ENCODE measurements around the gene CDK5RAP1. TPM values are rescaled to one million over a fixed set of nuclear protein-coding genes. Genes with fewer than 3 reads are reported as not detected.

CDK5RAP1 gene
- total RNA-seq, 2 experiments from 2014 or later = 43.4 to 45.6 TPM

- CTCF ChIA-PET = no interaction called here
- POLR2A ChIA-PET = no interaction called here
Measured at GRCh38 chr20:33339515-33340058, 61.7 kb downstream of the CDK5RAP1 start.

GRCh38 chr20:33338467-33339258 is 62.7 kb downstream of the CDK5RAP1 start:
- CTCF ChIA-PET = no interaction called here
- POLR2A ChIA-PET = no interaction called here

GRCh38 chr20:33337531-33338165 is 63.7 kb downstream of the CDK5RAP1 start:
- POLR2A ChIA-PET = no interaction called here

GRCh38 chr20:33337119-33337518 is 64.2 kb downstream of the CDK5RAP1 start:
- ChIA-PET POLR2A (no interaction called here), CTCF (no interaction called here)

More at GRCh38 chr20:33337531-33338165, 63.7 kb downstream of the CDK5RAP1 start:
- CTCF ChIA-PET = no interaction called here

- CTCF ChIA-PET = no interaction called here
Measured at GRCh38 chr20:33336375-33336774, 64.9 kb downstream of the CDK5RAP1 start.

GRCh38 chr20:33334111-33334510 is 67.2 kb downstream of the CDK5RAP1 start:
- CTCF ChIA-PET = no interaction called here

More at GRCh38 chr20:33336375-33336774, 64.9 kb downstream of the CDK5RAP1 start:
- POLR2A ChIA-PET = no interaction called here

GRCh38 chr20:33333616-33334015 is 67.7 kb downstream of the CDK5RAP1 start:
- POLR2A ChIA-PET = no interaction called here
- CTCF ChIA-PET = no interaction called here

More at GRCh38 chr20:33334111-33334510, 67.2 kb downstream of the CDK5RAP1 start:
- POLR2A ChIA-PET = no interaction called here

GRCh38 chr20:33332905-33333456 is 68.3 kb downstream of the CDK5RAP1 start:
- ChIA-PET CTCF (no interaction called here), POLR2A (no interaction called here)

GRCh38 chr20:33328157-33329137 is 72.9 kb downstream of the CDK5RAP1 start:
- ChIA-PET CTCF (no interaction called here), POLR2A (no interaction called here)

GRCh38 chr20:33325350-33325749 is 76.0 kb downstream of the CDK5RAP1 start:
- CTCF ChIA-PET = no interaction called here
- POLR2A ChIA-PET = no interaction called here

GRCh38 chr20:33323236-33323635 is 78.1 kb downstream of the CDK5RAP1 start:
- POLR2A ChIA-PET = no interaction called here
- CTCF ChIA-PET = interaction anchor here (1.5 kb wide), 1 partner anchor 421 kb away, joined by 3 read pairs; no protein-coding TSS in a partner anchor

GRCh38 chr20:33322456-33322855 is 78.9 kb downstream of the CDK5RAP1 start:
- CTCF ChIA-PET = no interaction called here
- POLR2A ChIA-PET = no interaction called here

GRCh38 chr20:33320006-33320405 is 81.3 kb downstream of the CDK5RAP1 start:
- POLR2A ChIA-PET = interaction anchor here (0.7 kb wide), 1 partner anchor 321 kb away, joined by 11 read pairs; no protein-coding TSS in a partner anchor

GRCh38 chr20:33318096-33318429 is 83.3 kb downstream of the CDK5RAP1 start:
- ChIA-PET POLR2A (no interaction called here), CTCF (no interaction called here)

More at GRCh38 chr20:33320006-33320405, 81.3 kb downstream of the CDK5RAP1 start:
- CTCF ChIA-PET = no interaction called here

- ChIA-PET POLR2A (no interaction called here), CTCF (no interaction called here)
Measured at GRCh38 chr20:33317424-33318095, 83.8 kb downstream of the CDK5RAP1 start.

- POLR2A ChIA-PET = no interaction called here
- CTCF ChIA-PET = no interaction called here
Measured at GRCh38 chr20:33316958-33317357, 84.4 kb downstream of the CDK5RAP1 start.

- CTCF ChIA-PET = interaction anchor here (1.1 kb wide), 1 partner anchor 8 kb away, joined by 3 read pairs; no protein-coding TSS in a partner anchor
- POLR2A ChIA-PET = no interaction called here
Measured at GRCh38 chr20:33316343-33316742, 85.0 kb downstream of the CDK5RAP1 start.

- POLR2A ChIA-PET = no interaction called here
Measured at GRCh38 chr20:33313686-33314314, 87.5 kb downstream of the CDK5RAP1 start.

GRCh38 chr20:33312583-33312982 is 88.7 kb downstream of the CDK5RAP1 start:
- POLR2A ChIA-PET = no interaction called here
- CTCF ChIA-PET = no interaction called here

More at GRCh38 chr20:33313686-33314314, 87.5 kb downstream of the CDK5RAP1 start:
- CTCF ChIA-PET = no interaction called here

Measured in activated CD8-positive, alpha-beta memory T cell treated with anti-CD3 and anti-CD28 coated beads for 36 hours (primary cell).